Liver (tissue), 9 donors: ENCODE data around the gene ZNF543. TPM values are rescaled to one million over a fixed set of nuclear protein-coding genes. Genes with fewer than 3 reads are reported as not detected.

Experiments used
- DNase-seq: peaks from one replicate; pipeline ENCODE4 v3.0.0-alpha.2; 2017; ENCODE audit warnings: low spot score
- H3K27ac ChIP-seq, 2 donors: one replicate each; pipeline ENCODE4 v1.7.0; 2013; ENCODE audit warnings: inconsistent platforms in 2 of 2, low read length in 2 of 2, control low read depth in 1 of 2, low read depth in 1 of 2, mild to moderate bottlenecking in 1 of 2
- H3K27me3 ChIP-seq, 4 donors: one replicate each; pipeline versions ENCODE4 v1.6.1 to v1.7.0; 2013; ENCODE audit warnings: low read length in 3 of 4, inconsistent platforms in 1 of 4, mild to moderate bottlenecking in 1 of 4, moderate library complexity in 1 of 4; ENCODE audit not compliant: control insufficient read depth in 4 of 4, insufficient read depth in 4 of 4
- H3K36me3 ChIP-seq, 4 donors: one replicate each; pipeline versions ENCODE4 v1.6.1 to v1.7.0; 2013; ENCODE audit warnings: low read length in 3 of 4, mild to moderate bottlenecking in 3 of 4, low read depth in 1 of 4, moderate library complexity in 1 of 4; ENCODE audit not compliant: control insufficient read depth in 4 of 4, insufficient read depth in 3 of 4
- H3K4me1 ChIP-seq, 4 donors: one replicate each; pipeline versions ENCODE4 v1.6.1 to v1.7.0; 2013; ENCODE audit warnings: low read length in 3 of 4, mild to moderate bottlenecking in 3 of 4, moderate library complexity in 1 of 4; ENCODE audit not compliant: control insufficient read depth in 4 of 4, insufficient read depth in 4 of 4
- H3K4me3 ChIP-seq, 3 donors: one replicate each; pipeline versions ENCODE4 v1.6.1 to v1.7.0; 2013; ENCODE audit warnings: low read length in 3 of 3, control low read depth in 1 of 3, low read depth in 1 of 3, mild to moderate bottlenecking in 1 of 3
- H3K9ac ChIP-seq, 2 donors: one replicate each; pipeline ENCODE4 v1.7.0; 2013; ENCODE audit warnings: low read length in 2 of 2, mild to moderate bottlenecking in 2 of 2, moderate library complexity in 2 of 2, control low read depth in 1 of 2, low read depth in 1 of 2
- H3K9me3 ChIP-seq, 4 donors: one replicate each; pipeline versions ENCODE4 v1.6.1 to v1.7.0; 2013; ENCODE audit warnings: low read length in 3 of 4; ENCODE audit not compliant: control insufficient read depth in 4 of 4
- CTCF ChIP-seq: fragments of 150-350 bp; IDR thresholded peaks from 2 replicates; pipeline ENCODE4 v1.5.1; 2017; ENCODE audit warnings: improper control_type of control experiment, low read depth, low read length; ENCODE audit not compliant: missing input control
- EGR1 ChIP-seq, 2 donors: IDR thresholded peaks; 2 replicates each; pipeline ENCODE4 v1.6.1; 2016 to 2018; ENCODE audit warnings: antibody characterized with exemption in 2 of 2, low read depth in 2 of 2
- FOXA1 ChIP-seq: IDR thresholded peaks from 2 replicates; pipeline ENCODE4 v1.6.1; 2016; ENCODE audit warnings: antibody characterized with exemption
- FOXA2 ChIP-seq: IDR thresholded peaks from 2 replicates; pipeline ENCODE4 v1.6.1; 2016; ENCODE audit warnings: antibody characterized with exemption
- GABPA ChIP-seq, 2 donors: IDR thresholded peaks in 1 of 2; conservative IDR thresholded peaks in 1 of 2; 2 replicates each; pipeline ENCODE4 v1.6.1; 2016; ENCODE audit warnings: antibody characterized with exemption in 2 of 2, mild to moderate bottlenecking in 1 of 2, moderate library complexity in 1 of 2
- HNF4A ChIP-seq, 2 donors: conservative IDR thresholded peaks; 2 replicates each; pipeline ENCODE4 v1.6.1; 2016; ENCODE audit warnings: antibody characterized with exemption in 2 of 2, mild to moderate bottlenecking in 2 of 2
- HNF4G ChIP-seq: IDR thresholded peaks from 2 replicates; pipeline ENCODE4 v1.6.1; 2016; ENCODE audit warnings: antibody characterized with exemption
- JUND ChIP-seq, 2 donors: IDR thresholded peaks; 2 replicates each; pipeline ENCODE4 v1.6.1; 2016; ENCODE audit warnings: antibody characterized with exemption in 2 of 2
- MAX ChIP-seq: IDR thresholded peaks from 2 replicates; pipeline ENCODE4 v1.6.1; 2016; ENCODE audit warnings: antibody characterized with exemption
- NR2F2 ChIP-seq: IDR thresholded peaks from 2 replicates; pipeline ENCODE4 v1.6.1; 2016; ENCODE audit warnings: antibody characterized with exemption
- RAD21 ChIP-seq, 2 donors: IDR thresholded peaks; 2 replicates each; pipeline ENCODE4 v1.6.1; 2016; ENCODE audit warnings: antibody characterized with exemption in 2 of 2, mild to moderate bottlenecking in 2 of 2
- RXRA ChIP-seq, 2 donors: IDR thresholded peaks; 2 replicates each; pipeline ENCODE4 v1.6.1; 2017 to 2018; ENCODE audit warnings: antibody characterized with exemption in 2 of 2, mild to moderate bottlenecking in 1 of 2
- SP1 ChIP-seq: IDR thresholded peaks from 2 replicates; pipeline ENCODE4 v1.6.1; 2018; ENCODE audit warnings: antibody characterized with exemption, mild to moderate bottlenecking
- TAF1 ChIP-seq: conservative IDR thresholded peaks from 2 replicates; pipeline ENCODE4 v1.6.1; 2016; ENCODE audit warnings: antibody characterized with exemption, mild to moderate bottlenecking
- YY1 ChIP-seq: IDR thresholded peaks from 2 replicates; pipeline ENCODE4 v1.6.1; 2016; ENCODE audit warnings: antibody characterized with exemption, mild to moderate bottlenecking
- WGBS: extraction: QIAGEN DNeasy Blood & Tissue Kit; methylation state at CpG from one replicate; pipeline ENCODE4 v1.1.7; 2013; 5-methylcytosine and 5-hydroxymethylcytosine counted together
- polyA plus RNA-seq, 2 donors: library from polyadenylated mRNA; stranded (reverse) in 1 of 2; unstranded in 1 of 2; fragments of 200-250 nt in 1 of 2; fragments of >200 nt in 1 of 2; fragmentation: Nextera tagmentation in 1 of 2; extraction: Ambion mirVana in 1 of 2; gene quantifications; one replicate each; pipeline versions ENCODE4 v1.2.1 to v1.2.3, GENCODE V29; 2013 to 2015
- total RNA-seq, 2 donors: library from RNA; depleted of rRNA; stranded (reverse); fragments of >200 nt; gene quantifications; one replicate each; pipeline ENCODE4 v1.2.3, GENCODE V29; 2014
- TF ChIP-seq, protein P1 (sequence below): IDR thresholded peaks from 2 replicates; pipeline ENCODE4 v1.6.1; 2016; ENCODE audit warnings: antibody characterized with exemption
- TF ChIP-seq, protein P2 (sequence below): IDR thresholded peaks from 2 replicates; pipeline ENCODE4 v1.6.1; 2016; ENCODE audit warnings: antibody characterized with exemption
- TF ChIP-seq, protein P3 (sequence below): IDR thresholded peaks from 2 replicates; pipeline ENCODE4 v1.6.1; 2016; ENCODE audit warnings: antibody characterized with exemption, mild to moderate bottlenecking
- donor health status: healthy.
- donor health status: healthy.
- donor health status: healthy.
- donor health status: healthy.
- donor health status: healthy.

ZNF543 gene
- total and polyA plus RNA-seq, 4 donors = 0.38 to 8.4 (median 2.2) TPM

DNA sequence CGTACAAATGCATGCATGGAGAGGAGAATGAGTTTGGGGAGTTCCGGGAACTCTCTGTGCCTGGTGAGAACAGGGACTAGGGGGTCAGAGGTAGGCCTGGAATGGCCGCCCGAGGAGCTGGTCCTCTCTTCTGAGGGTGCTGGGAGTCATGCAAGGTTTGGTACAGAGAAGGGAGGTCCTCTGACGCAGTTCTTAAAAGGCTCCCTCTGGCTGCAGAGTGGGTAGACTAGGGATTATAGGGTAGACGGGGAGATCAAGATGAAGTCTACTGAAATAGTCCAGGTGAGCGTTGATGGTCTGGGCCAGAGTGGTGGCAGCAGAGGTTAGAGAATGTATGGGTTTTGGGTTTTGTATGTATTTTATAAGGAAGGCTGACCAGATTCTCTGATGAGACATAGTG, 31.6 kb downstream of the ZNF543 start:
- H3K27me3 ChIP-seq = peaks cover 0 to 2% (median 0%) of the 10 kb centered on the region in 4 donors
- peak overlapping the region in 1 of 2 donors; percentile 95 for H3K9ac ChIP-seq
- peaks cover 18 to 42% (median 38%) of the 10 kb centered on the region in 4 donors for H3K9me3 ChIP-seq
- H3K36me3 ChIP-seq = peaks cover 7 to 43% (median 37%) of the 10 kb centered on the region in 4 donors
- peaks cover 3 to 20% (median 13%) of the 10 kb centered on the region in 4 donors for H3K4me1 ChIP-seq
- TF ChIP-seq SP1 = no peak
- peak overlapping the region in 1 of 2 donors; percentile 70 for H3K27ac ChIP-seq
- peak overlapping the region; percentile 80 to 100 (median 83) for H3K4me3 ChIP-seq
- DNase-seq = no peak
- 20% methylated on average over 7 of the region's 7 CpGs for WGBS

GRCh38 chr19:57355916-57356315, 35.6 kb downstream of the ZNF543 start:
- H3K9ac ChIP-seq = no peak overlapping the region
- H3K4me3 ChIP-seq = peak overlapping the region in 2 of 3 donors; percentile 47 to 69
- TF ChIP-seq JUND (IDR thresholded peaks at IDR 0.05) = no peak
- no peak for TF ChIP-seq SP1
- TF ChIP-seq FOXA2 = no peak
- TF ChIP-seq, protein P1, sequence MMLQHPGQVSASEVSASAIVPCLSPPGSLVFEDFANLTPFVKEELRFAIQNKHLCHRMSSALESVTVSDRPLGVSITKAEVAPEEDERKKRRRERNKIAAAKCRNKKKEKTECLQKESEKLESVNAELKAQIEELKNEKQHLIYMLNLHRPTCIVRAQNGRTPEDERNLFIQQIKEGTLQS = no peak
- TF ChIP-seq, protein P2, sequence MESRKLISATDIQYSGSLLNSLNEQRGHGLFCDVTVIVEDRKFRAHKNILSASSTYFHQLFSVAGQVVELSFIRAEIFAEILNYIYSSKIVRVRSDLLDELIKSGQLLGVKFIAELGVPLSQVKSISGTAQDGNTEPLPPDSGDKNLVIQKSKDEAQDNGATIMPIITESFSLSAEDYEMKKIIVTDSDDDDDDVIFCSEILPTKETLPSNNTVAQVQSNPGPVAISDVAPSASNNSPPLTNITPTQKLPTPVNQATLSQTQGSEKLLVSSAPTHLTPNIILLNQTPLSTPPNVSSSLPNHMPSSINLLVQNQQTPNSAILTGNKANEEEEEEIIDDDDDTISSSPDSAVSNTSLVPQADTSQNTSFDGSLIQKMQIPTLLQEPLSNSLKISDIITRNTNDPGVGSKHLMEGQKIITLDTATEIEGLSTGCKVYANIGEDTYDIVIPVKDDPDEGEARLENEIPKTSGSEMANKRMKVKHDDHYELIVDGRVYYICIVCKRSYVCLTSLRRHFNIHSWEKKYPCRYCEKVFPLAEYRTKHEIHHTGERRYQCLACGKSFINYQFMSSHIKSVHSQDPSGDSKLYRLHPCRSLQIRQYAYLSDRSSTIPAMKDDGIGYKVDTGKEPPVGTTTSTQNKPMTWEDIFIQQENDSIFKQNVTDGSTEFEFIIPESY = no peak
- no peak for TF ChIP-seq YY1
- no peak for TF ChIP-seq FOXA1
- TF ChIP-seq RXRA (IDR thresholded peaks at IDR 0.05) = no peak
- no peak for TF ChIP-seq HNF4G
- TF ChIP-seq TAF1 = no peak
- no peak for TF ChIP-seq HNF4A (conservative IDR thresholded peaks at IDR 0.05)
- no peak for TF ChIP-seq RAD21 (IDR thresholded peaks at IDR 0.05)
- no peak for TF ChIP-seq NR2F2
- no peak for TF ChIP-seq CTCF
- no peak for TF ChIP-seq MAX
- TF ChIP-seq GABPA (IDR thresholded peaks at IDR 0.05 in 1 of 2, conservative IDR thresholded peaks at IDR 0.05 in 1 of 2) = no peak
- TF ChIP-seq EGR1 (IDR thresholded peaks at IDR 0.05; ENCODE audit: low read depth in 2 of 2) = no peak
- TF ChIP-seq, protein P3, sequence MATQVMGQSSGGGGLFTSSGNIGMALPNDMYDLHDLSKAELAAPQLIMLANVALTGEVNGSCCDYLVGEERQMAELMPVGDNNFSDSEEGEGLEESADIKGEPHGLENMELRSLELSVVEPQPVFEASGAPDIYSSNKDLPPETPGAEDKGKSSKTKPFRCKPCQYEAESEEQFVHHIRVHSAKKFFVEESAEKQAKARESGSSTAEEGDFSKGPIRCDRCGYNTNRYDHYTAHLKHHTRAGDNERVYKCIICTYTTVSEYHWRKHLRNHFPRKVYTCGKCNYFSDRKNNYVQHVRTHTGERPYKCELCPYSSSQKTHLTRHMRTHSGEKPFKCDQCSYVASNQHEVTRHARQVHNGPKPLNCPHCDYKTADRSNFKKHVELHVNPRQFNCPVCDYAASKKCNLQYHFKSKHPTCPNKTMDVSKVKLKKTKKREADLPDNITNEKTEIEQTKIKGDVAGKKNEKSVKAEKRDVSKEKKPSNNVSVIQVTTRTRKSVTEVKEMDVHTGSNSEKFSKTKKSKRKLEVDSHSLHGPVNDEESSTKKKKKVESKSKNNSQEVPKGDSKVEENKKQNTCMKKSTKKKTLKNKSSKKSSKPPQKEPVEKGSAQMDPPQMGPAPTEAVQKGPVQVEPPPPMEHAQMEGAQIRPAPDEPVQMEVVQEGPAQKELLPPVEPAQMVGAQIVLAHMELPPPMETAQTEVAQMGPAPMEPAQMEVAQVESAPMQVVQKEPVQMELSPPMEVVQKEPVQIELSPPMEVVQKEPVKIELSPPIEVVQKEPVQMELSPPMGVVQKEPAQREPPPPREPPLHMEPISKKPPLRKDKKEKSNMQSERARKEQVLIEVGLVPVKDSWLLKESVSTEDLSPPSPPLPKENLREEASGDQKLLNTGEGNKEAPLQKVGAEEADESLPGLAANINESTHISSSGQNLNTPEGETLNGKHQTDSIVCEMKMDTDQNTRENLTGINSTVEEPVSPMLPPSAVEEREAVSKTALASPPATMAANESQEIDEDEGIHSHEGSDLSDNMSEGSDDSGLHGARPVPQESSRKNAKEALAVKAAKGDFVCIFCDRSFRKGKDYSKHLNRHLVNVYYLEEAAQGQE = no peak
- DNase-seq = no peak
- WGBS = 97% methylated on average over 4 of the region's 4 CpGs
- H3K4me1 ChIP-seq = peaks cover 3 to 20% (median 11%) of the 10 kb centered on the region in 4 donors
- H3K27me3 ChIP-seq = no peaks in the 10 kb centered on the region
- H3K27ac ChIP-seq = no peak overlapping the region
- H3K36me3 ChIP-seq = peaks cover 7 to 58% (median 53%) of the 10 kb centered on the region in 4 donors
- H3K9me3 ChIP-seq = peaks cover 31 to 65% (median 61%) of the 10 kb centered on the region in 4 donors
